SK-N-MC (cell line): ENCODE measurements around the gene RNFT2.

Experiments
- DNase-seq: peaks from one replicate; pipeline ENCODE4 v3.0.0-alpha.2; 2011; ENCODE audit warnings: low read depth, low spot score
- H3K27ac ChIP-seq: fragments of 200-600 bp; sonication (generic); 2 replicates; pipeline ENCODE4 v1.5.1; 2016; ENCODE audit warnings: mixed run types
- H3K36me3 ChIP-seq: fragments of 200-600 bp; sonication (generic); 2 replicates; pipeline ENCODE4 v1.6.1; 2017; ENCODE audit warnings: antibody characterized with exemption, low read length, mixed read lengths; ENCODE audit not compliant: insufficient read depth
- H3K4me3 ChIP-seq: fragments of 200-600 bp; sonication (generic); 2 replicates; pipeline ENCODE4 v1.5.1; 2016
- H3K9ac ChIP-seq: fragments of 200-600 bp; sonication (generic); 2 replicates; pipeline ENCODE4 v1.8.0; 2017; ENCODE audit warnings: mixed run types, mixed read lengths; ENCODE audit not compliant: insufficient read length
- H3K9me3 ChIP-seq: fragments of 200-600 bp; sonication (generic); 2 replicates; pipeline ENCODE4 v1.6.1; 2017; ENCODE audit warnings: low read depth, mild to moderate bottlenecking, antibody characterized with exemption, low read length, moderate library complexity, mixed read lengths
- EZH2 ChIP-seq: fragments of 200-600 bp; sonication (generic); IDR thresholded peaks from one replicate; pipeline ENCODE4 v1.6.1; 2017; ENCODE audit warnings: antibody characterized with exemption
- FOXP2 ChIP-seq: optimal IDR thresholded peaks from 2 replicates; pipeline ENCODE3; 2011; ENCODE audit warnings: mild to moderate bottlenecking, moderate library complexity; ENCODE audit not compliant: insufficient read depth; ENCODE audit errors: extremely low read length, control extremely low read depth
- POLR2AphosphoS5 ChIP-seq: IDR thresholded peaks from 2 replicates; pipeline ENCODE4 v1.6.1; 2012; ENCODE audit warnings: mild to moderate bottlenecking, low read depth, low read length, borderline replicate concordance

RNFT2 gene

DNA sequence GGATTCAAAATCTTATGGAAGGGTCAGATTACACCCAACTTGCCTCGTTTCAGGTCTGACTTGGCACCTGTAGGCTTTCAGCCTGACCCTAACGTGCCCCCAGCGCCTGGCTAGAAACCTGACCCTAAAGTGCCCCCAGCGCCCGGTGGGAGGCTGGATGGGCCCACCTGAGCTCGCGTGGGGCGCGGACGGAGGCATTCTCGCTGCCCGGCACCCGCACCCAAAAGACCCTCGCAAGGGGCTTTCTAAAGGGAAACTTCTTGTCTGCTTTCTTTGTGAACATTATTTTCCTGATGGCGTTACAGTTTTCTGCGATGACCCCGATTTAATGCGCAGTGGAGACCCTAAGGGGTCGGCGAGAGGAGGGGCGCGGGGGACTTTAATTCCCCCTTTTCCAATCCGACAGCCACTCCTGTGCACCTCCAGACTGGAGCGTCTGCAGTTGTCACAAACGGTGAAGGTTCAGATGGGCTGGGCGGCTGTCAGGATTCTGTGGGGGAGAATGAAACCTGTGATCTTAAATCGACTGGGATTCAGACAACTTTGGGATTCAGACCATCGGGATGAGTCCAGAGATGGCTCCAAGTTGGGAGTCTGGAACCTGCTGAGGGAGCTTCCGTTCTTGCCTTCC, 143.9 kb downstream of the RNFT2 start:
- Histone ChIP-seq H3K36me3 (no peaks in the 10 kb centered on the region), H3K27ac (no peak overlapping the region), H3K4me3 (peak overlapping the region; percentile 75), H3K9me3 (no peaks in the 10 kb centered on the region), H3K9ac (no peak overlapping the region)
- DNase-seq, result no peak
- TF ChIP-seq EZH2 (no peak), POLR2AphosphoS5 (no peak), FOXP2 (no peak)

DNA sequence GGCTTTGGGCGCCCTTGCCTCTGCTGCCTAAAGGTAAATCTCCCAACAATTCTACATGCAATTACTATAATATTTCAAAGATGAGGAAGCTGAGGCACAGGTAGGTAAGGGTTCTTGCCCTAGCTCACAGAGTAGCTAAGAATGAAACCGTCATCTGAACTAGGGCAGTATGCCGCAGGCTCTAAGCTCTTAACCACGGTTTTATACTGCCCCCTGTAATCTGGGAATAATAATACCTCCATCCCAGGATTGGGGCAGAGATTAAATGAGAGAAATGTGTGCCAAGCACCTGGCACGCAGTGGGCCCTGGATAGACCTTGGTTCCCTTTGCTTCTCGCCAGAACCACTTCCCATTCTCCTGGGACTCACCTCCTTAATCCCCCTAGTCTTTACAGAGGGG, 144.6 kb downstream of the RNFT2 start:
- no peaks in the 10 kb centered on the region for H3K9me3 ChIP-seq
- TF ChIP-seq POLR2AphosphoS5 (no peak), EZH2 (no peak), FOXP2 (no peak)
- H3K4me3 ChIP-seq, result no peak overlapping the region
- DNase-seq, result no peak
- no peak overlapping the region for H3K9ac ChIP-seq
- no peak overlapping the region for H3K27ac ChIP-seq
- H3K36me3 ChIP-seq, result no peaks in the 10 kb centered on the region

DNA sequence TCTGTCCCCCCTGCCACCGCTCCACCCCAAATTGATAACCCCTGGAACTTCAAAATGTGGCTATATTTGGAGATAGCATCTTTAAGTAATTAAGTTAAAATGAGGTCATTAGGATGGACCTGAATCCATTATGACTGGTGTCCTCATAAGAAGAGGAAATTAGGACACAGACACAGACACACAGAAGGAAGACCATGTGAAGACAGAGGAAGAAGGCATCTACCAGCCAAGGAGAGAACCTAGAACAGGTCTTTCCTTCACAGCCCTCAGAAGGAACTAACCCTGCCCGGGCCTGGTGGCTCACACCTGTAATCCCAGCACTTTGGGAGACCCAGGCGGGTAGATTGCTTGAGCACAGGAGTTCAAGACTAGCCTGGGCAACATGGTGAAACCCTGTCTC, 146.8 kb downstream of the RNFT2 start:
- Histone ChIP-seq H3K27ac (no peak overlapping the region), H3K9me3 (no peaks in the 10 kb centered on the region), H3K9ac (no peak overlapping the region), H3K36me3 (no peaks in the 10 kb centered on the region), H3K4me3 (no peak overlapping the region)
- no peak for TF ChIP-seq EZH2
- no peak for TF ChIP-seq FOXP2
- TF ChIP-seq POLR2AphosphoS5, result no peak
- no peak for DNase-seq

DNA sequence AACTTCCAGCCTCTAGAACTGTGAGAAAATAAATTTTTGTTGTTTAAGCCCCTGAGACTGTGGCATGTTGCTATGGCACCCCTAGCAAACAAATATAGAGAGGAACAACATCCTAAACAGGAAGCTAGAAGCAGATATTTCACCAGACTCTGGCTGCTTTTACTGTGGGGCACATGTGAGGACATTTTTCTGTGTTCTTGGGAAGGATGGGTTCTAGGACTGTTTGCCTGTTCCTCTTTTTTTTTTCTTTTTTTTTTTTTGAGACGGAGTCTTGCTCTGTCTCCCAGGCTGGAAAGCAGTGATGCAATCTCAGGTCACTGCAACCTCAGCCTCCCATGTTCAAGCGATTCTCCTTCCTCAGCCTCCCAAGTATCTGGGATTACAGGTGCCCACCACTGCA, 147.4 kb downstream of the RNFT2 start:
- no peak overlapping the region for H3K27ac ChIP-seq
- no peak overlapping the region for H3K4me3 ChIP-seq
- DNase-seq, result no peak
- no peak for TF ChIP-seq FOXP2
- TF ChIP-seq EZH2, result no peak
- TF ChIP-seq POLR2AphosphoS5, result no peak
- no peaks in the 10 kb centered on the region for H3K36me3 ChIP-seq
- H3K9me3 ChIP-seq, result no peaks in the 10 kb centered on the region
- no peak overlapping the region for H3K9ac ChIP-seq

DNA sequence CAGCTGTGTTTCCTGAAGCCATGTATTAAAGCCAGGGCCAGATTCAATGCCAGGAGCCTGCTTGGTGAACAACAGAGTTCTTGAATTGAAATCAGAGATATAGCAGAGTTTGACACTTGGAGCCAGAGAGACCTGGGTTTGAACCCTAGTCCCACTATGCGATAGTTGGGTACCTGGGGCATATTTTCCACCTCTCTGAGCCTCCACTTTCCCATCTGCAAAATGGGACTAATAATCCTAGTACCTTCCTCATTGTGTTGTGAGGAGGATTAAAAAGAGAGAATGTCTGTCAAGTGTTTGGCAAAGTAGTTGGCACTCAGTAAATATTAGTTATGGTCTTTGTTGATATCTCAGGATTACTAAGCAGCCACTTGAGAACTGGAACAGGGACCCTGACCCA, 149.1 kb downstream of the RNFT2 start:
- DNase-seq, result no peak
- Histone ChIP-seq H3K36me3 (no peaks in the 10 kb centered on the region), H3K27ac (no peak overlapping the region), H3K4me3 (no peak overlapping the region), H3K9ac (no peak overlapping the region), H3K9me3 (no peaks in the 10 kb centered on the region)
- TF ChIP-seq POLR2AphosphoS5 (no peak), FOXP2 (no peak), EZH2 (no peak)

DNA sequence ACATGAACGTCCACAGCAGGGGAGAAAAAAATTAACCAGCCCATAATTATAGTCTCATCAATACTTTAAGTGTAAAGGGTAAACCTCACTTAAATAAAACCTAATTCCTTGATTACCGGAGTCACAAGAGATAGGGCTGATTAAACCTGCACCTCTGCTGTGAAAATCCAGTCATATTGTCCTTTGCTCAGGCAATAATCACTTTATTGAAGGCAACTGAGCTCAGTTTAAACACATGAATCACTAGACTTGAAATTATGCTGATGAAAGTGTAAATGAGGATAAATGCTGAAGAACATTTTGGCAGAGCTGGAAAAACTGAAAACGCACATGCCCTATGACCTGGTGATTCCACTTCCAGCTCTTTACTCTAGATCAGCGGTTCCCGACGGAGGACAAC, 149.8 kb downstream of the RNFT2 start:
- H3K36me3 ChIP-seq, result no peaks in the 10 kb centered on the region
- H3K9ac ChIP-seq, result no peak overlapping the region
- H3K9me3 ChIP-seq, result no peaks in the 10 kb centered on the region
- DNase-seq, result no peak
- TF ChIP-seq FOXP2 (no peak), POLR2AphosphoS5 (no peak), EZH2 (no peak)
- no peak overlapping the region for H3K27ac ChIP-seq
- no peak overlapping the region for H3K4me3 ChIP-seq

DNA sequence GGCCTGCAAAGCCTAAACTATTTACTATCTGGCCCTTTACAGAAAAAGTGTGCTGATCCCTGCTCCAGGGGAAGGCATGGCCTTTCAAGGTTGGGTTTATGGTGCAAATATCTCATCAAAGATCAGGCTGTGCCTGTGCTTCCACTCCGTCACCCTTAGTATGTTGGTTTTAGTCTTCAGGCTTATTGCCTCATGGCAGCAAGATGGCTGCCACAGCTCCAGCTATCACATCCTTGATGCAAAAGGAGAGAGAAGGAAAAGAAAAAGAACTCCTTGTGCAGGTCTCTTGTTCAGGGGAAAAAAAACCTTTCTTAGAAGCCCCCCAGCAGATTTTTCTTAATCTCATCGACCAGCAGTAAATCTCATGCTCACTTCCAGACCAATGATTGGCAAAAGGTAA, 152.2 kb downstream of the RNFT2 start:
- H3K4me3 ChIP-seq, result no peak overlapping the region
- no peak overlapping the region for H3K27ac ChIP-seq
- H3K9ac ChIP-seq, result no peak overlapping the region
- DNase-seq, result no peak
- H3K36me3 ChIP-seq, result no peaks in the 10 kb centered on the region
- no peak for TF ChIP-seq EZH2
- H3K9me3 ChIP-seq, result no peaks in the 10 kb centered on the region

DNA sequence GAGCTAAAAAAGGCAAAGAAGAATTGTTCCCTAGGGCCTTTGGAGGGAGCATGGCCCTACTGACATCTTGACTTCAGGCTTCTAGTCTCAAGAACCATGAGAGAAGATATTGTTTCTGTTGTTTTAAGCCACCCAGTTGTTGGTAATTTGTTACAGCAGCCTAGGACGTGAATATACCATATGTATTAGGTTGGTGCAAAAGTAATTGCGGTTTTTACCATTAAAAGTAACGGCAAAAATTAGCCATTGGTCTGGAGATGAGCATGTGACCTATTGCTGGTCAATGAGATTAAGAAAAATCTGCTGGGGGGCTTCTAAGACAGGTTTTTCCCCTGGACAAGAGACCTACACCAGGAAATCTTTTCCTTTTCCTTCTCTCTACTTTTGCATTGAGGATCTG, 152.9 kb downstream of the RNFT2 start:
- H3K9me3 ChIP-seq, result no peaks in the 10 kb centered on the region
- DNase-seq, result no peak
- no peaks in the 10 kb centered on the region for H3K36me3 ChIP-seq
- H3K4me3 ChIP-seq, result no peak overlapping the region
- H3K9ac ChIP-seq, result no peak overlapping the region
- TF ChIP-seq POLR2AphosphoS5, result no peak
- TF ChIP-seq EZH2, result no peak
- no peak for TF ChIP-seq FOXP2
- no peak overlapping the region for H3K27ac ChIP-seq
